Measurements from ENCODE around the gene BARHL1. TPM values are rescaled to one million over a fixed set of nuclear protein-coding genes. Genes with fewer than 3 reads are reported as not detected.

BARHL1 gene
- total RNA-seq, 1 experiment from 2014 or later, result not detected

GRCh38 chr9:132590037-132590317 is 7.6 kb downstream of the BARHL1 start:
- H4K5ac ChIP-seq (ENCODE audit: insufficient read length, low read depth, low read length), result no peak overlapping the region
- no peak overlapping the region for H2BK12ac ChIP-seq (ENCODE audit: insufficient read length, low read depth, low read length)
- H3K4me2 ChIP-seq (ENCODE audit: insufficient read depth, insufficient read length, low read length), result peak overlapping the region; percentile 52
- no peaks in the 10 kb centered on the region for H4K20me1 ChIP-seq (ENCODE audit: control insufficient read depth, insufficient read depth, insufficient read length)
- no peak overlapping the region for H2BK5ac ChIP-seq (ENCODE audit: insufficient read length, low read length)
- no peak overlapping the region for H4K91ac ChIP-seq (ENCODE audit: insufficient read length, low read depth, low read length)
- Mint-ChIP-seq H3K4me1 (peaks cover 41 to 66% of the 10 kb centered on the region in 2 experiments), H3K9me3 (peaks cover 3% of the 10 kb centered on the region in 2 experiments; a peak in 2 of 5 replicates), H3K4me3 (peak overlapping the region; percentile 53 to 75), H3K27ac (no peak overlapping the region), H3K36me3 (ENCODE audit: insufficient read depth in 1 of 3, low read depth in 3 of 3) (peaks cover 2 to 17% (median 2%) of the 10 kb centered on the region in 3 experiments; a peak in 4 of 7 replicates), H3K27me3 (ENCODE audit: low read depth) (peaks cover 83% of the 10 kb centered on the region)
- no peak overlapping the region for H3K9ac ChIP-seq (ENCODE audit: extremely low read depth, insufficient read length, low read length)
- no peaks in the 10 kb centered on the region for H3K9me3 ChIP-seq (ENCODE audit: control insufficient read depth, low read depth, low read length)
- H2AK5ac ChIP-seq (ENCODE audit: insufficient read length, low read length), result no peak overlapping the region
- H2BK20ac ChIP-seq (ENCODE audit: low read depth, low read length, poor library complexity, severe bottlenecking), result no peak overlapping the region
- H3K4ac ChIP-seq (ENCODE audit: low read depth, low read length), result no peak overlapping the region
- H3K14ac ChIP-seq (ENCODE audit: insufficient read depth, low read length), result no peak overlapping the region
- H3K18ac ChIP-seq (ENCODE audit: insufficient read length, low read depth, low read length), result no peak overlapping the region
- no peak overlapping the region for H2BK120ac ChIP-seq (ENCODE audit: low read depth, low read length, poor library complexity, severe bottlenecking)
- peaks cover 7% of the 10 kb centered on the region; the same call in 1 of the 2 replicates for H3K4me1 ChIP-seq (ENCODE audit: insufficient read depth, low read length)
- no peak overlapping the region for H3K56ac ChIP-seq (ENCODE audit: insufficient read length, low read depth, low read length)
- DNase-seq, result no peak
- no peak overlapping the region for H3K23ac ChIP-seq (ENCODE audit: insufficient read length, low read depth, low read length)
- WGBS (ENCODE audit: extremely low coverage, insufficient read length, low lambda C conversion rate), result no CpG with 5 or more reads among the region's 17 CpGs
- H3K27me3 ChIP-seq (ENCODE audit: insufficient read depth, low read length), result peaks cover 72% of the 10 kb centered on the region
- no peak overlapping the region for H2AFZ ChIP-seq (ENCODE audit: low read length)
- no peaks in the 10 kb centered on the region for H3K79me1 ChIP-seq (ENCODE audit: insufficient read depth, low read depth, low read length, poor library complexity, severe bottlenecking)
- H3K27ac ChIP-seq (ENCODE audit: insufficient read length, low read depth, low read length), result no peak overlapping the region
- H3T11ph ChIP-seq (ENCODE audit: low read length), result no peak overlapping the region
- H2BK15ac ChIP-seq (ENCODE audit: low read depth, low read length), result no peak overlapping the region
- H3K79me2 ChIP-seq (ENCODE audit: insufficient read depth, low read length), result no peaks in the 10 kb centered on the region
- no peak for TF ChIP-seq CTCF (conservative IDR thresholded peaks at IDR 0.05)
- H3K23me2 ChIP-seq (ENCODE audit: insufficient read length, low read depth, low read length, poor library complexity, severe bottlenecking), result peaks cover 23% of the 10 kb centered on the region
- no peak overlapping the region for H4K8ac ChIP-seq (replicated peaks; ENCODE audit: insufficient read length, low read depth, low read length)
